ENCODE data around the gene TMEM245. TPM values are rescaled to one million over a fixed set of nuclear protein-coding genes. Genes with fewer than 3 reads are reported as not detected.

Gene TMEM245
- total RNA-seq, 2 experiments from 2014 or later = 22.0 to 36.1 TPM

- peaks cover 93% of the 10 kb centered on the region for H3K4me1 ChIP-seq (ENCODE audit: insufficient read depth, low read length, poor library complexity, severe bottlenecking)
- no TSS peak for BruUV-seq (replicated peaks)
- no peaks in the 10 kb centered on the region for H3K9me3 ChIP-seq (ENCODE audit: low read length)
- H3K4me2 ChIP-seq (ENCODE audit: low read length) = peak overlapping the region; percentile 56
- CTCF ChIA-PET (ENCODE audit: unreplicated experiment) = interaction anchor here (1.4 kb wide), 1 partner anchor 8 kb away, joined by 3 read pairs; no protein-coding TSS in a partner anchor
- peak overlapping the region; percentile 23 for H3K4me3 ChIP-seq (ENCODE audit: low read depth, low read length, poor library complexity, severe bottlenecking)
- H3K79me2 ChIP-seq (ENCODE audit: insufficient read depth, low read depth, low read length) = peaks cover 100% of the 10 kb centered on the region
- peak overlapping the region; percentile 76 for H3K27ac ChIP-seq (ENCODE audit: low read depth, low read length, poor library complexity, severe bottlenecking)
- POLR2A ChIA-PET = interaction anchor here (0.5 to 1.2 kb wide), 4 partner anchors 9 to 793 kb away, joined by 4 to 8 read pairs (median 5); partner anchors contain the start of gene TMEM245
- intact Hi-C loops (cut with micrococcal nuclease; ENCODE audit: unreplicated experiment) = no loop called here
- peaks cover 31% of the 10 kb centered on the region for H3K36me3 ChIP-seq (ENCODE audit: insufficient read depth, low read length)
- H2AFZ ChIP-seq (ENCODE audit: low read length) = no peak overlapping the region
- DNase-seq (ENCODE audit: low spot score) = no peak
- no peaks in the 10 kb centered on the region for H3K9me2 ChIP-seq (ENCODE audit: insufficient read depth, low read length)
- peaks cover 54% of the 10 kb centered on the region for H4K20me1 ChIP-seq (ENCODE audit: insufficient read depth, low read length)
- TF ChIP-seq CTCF (conservative IDR thresholded peaks at IDR 0.05; ENCODE audit: low read length) = no peak
- TF ChIP-seq EZH2phosphoT487 (IDR thresholded peaks at IDR 0.05; ENCODE audit: borderline replicate concordance, low read depth, low read length) = no peak
Observed at GRCh38 chr9:109110329-109111021, 9.3 kb downstream of the TMEM245 start.

- Histone ChIP-seq H3K4me3 (ENCODE audit: low read depth, low read length, poor library complexity, severe bottlenecking) (peak overlapping the region; percentile 23), H3K36me3 (ENCODE audit: insufficient read depth, low read length) (peaks cover 36% of the 10 kb centered on the region), H3K9me2 (ENCODE audit: insufficient read depth, low read length) (no peaks in the 10 kb centered on the region), H3K79me2 (ENCODE audit: insufficient read depth, low read depth, low read length) (peaks cover 100% of the 10 kb centered on the region), H3K4me2 (ENCODE audit: low read length) (peak overlapping the region; percentile 56), H3K9me3 (ENCODE audit: low read length) (no peaks in the 10 kb centered on the region), H3K27ac (ENCODE audit: low read depth, low read length, poor library complexity, severe bottlenecking) (peak overlapping the region; percentile 76), H3K4me1 (ENCODE audit: insufficient read depth, low read length, poor library complexity, severe bottlenecking) (peaks cover 88% of the 10 kb centered on the region), H2AFZ (ENCODE audit: low read length) (no peak overlapping the region), H4K20me1 (ENCODE audit: insufficient read depth, low read length) (peaks cover 54% of the 10 kb centered on the region)
- ChIA-PET CTCF (ENCODE audit: unreplicated experiment) (interaction anchor here (0.6 to 1.4 kb wide), 3 partner anchors 9 to 13 kb away, joined by 3 read pairs; partner anchors contain the start of gene TMEM245), POLR2A (interaction anchor here (1.1 to 3.1 kb wide), 5 partner anchors 9 to 30 kb away, joined by 3 to 53 read pairs (median 6); partner anchors contain the start of gene TMEM245)
- TF ChIP-seq EZH2phosphoT487 (IDR thresholded peaks at IDR 0.05; ENCODE audit: borderline replicate concordance, low read depth, low read length) = no peak
- no peak for TF ChIP-seq CTCF (conservative IDR thresholded peaks at IDR 0.05; ENCODE audit: low read length)
- intact Hi-C loops (cut with micrococcal nuclease; ENCODE audit: unreplicated experiment) = no loop called here
- no TSS peak for BruUV-seq (replicated peaks)
- no peak for DNase-seq (ENCODE audit: low spot score)
Observed at GRCh38 chr9:109109967-109110328, 9.8 kb downstream of the TMEM245 start.

- Histone ChIP-seq H3K9me3 (ENCODE audit: low read length) (0 out of 2 replicates have a peak, but pooled peaks cover 3% of the 10 kb centered on the region), H3K4me2 (ENCODE audit: low read length) (peak overlapping the region; percentile 56), H4K20me1 (ENCODE audit: insufficient read depth, low read length) (peaks cover 40% of the 10 kb centered on the region), H3K4me3 (ENCODE audit: low read depth, low read length, poor library complexity, severe bottlenecking) (peak overlapping the region; percentile 42), H3K9me2 (ENCODE audit: insufficient read depth, low read length) (no peaks in the 10 kb centered on the region), H3K4me1 (ENCODE audit: insufficient read depth, low read length, poor library complexity, severe bottlenecking) (peaks cover 76% of the 10 kb centered on the region), H3K36me3 (ENCODE audit: insufficient read depth, low read length) (peaks cover 40% of the 10 kb centered on the region), H3K27ac (ENCODE audit: low read depth, low read length, poor library complexity, severe bottlenecking) (peak overlapping the region; percentile 76), H3K79me2 (ENCODE audit: insufficient read depth, low read depth, low read length) (peaks cover 100% of the 10 kb centered on the region), H2AFZ (ENCODE audit: low read length) (no peak overlapping the region)
- POLR2A ChIA-PET = interaction anchor here (0.7 to 3.1 kb wide), 6 partner anchors 10 to 239 kb away, joined by 3 to 53 read pairs (median 3); partner anchors contain the start of gene TMEM245
- BruUV-seq (replicated peaks) = no TSS peak
- peak; percentile 79 for DNase-seq (ENCODE audit: low spot score)
- TF ChIP-seq EZH2phosphoT487 (IDR thresholded peaks at IDR 0.05; ENCODE audit: borderline replicate concordance, low read depth, low read length) (no peak), CTCF (conservative IDR thresholded peaks at IDR 0.05; ENCODE audit: low read length) (no peak)
- intact Hi-C loops (cut with micrococcal nuclease; ENCODE audit: unreplicated experiment) = no loop called here
- CTCF ChIA-PET (ENCODE audit: unreplicated experiment) = interaction anchor here (1.3 kb wide), 1 partner anchor 27 kb away, joined by 3 read pairs; no protein-coding TSS in a partner anchor
Observed at GRCh38 chr9:109108318-109108717, 11.4 kb downstream of the TMEM245 start.

All from OCI-LY7 (cell line).